ENCODE data around the gene IFFO2. TPM values are rescaled to one million over a fixed set of nuclear protein-coding genes. Genes with fewer than 3 reads are reported as not detected.

Gene IFFO2
- total and polyA plus RNA-seq, 10 of the 15 experiments (the other 5 are each of a cell fraction or from before 2014, with no cell fraction given) = 1.2 to 18.4 (median 6.7) TPM

- peak; percentile 33; the same call in 1 of the 2 replicates for TF ChIP-seq HSF1 (IDR thresholded peaks at IDR 0.05; ENCODE audit: low read depth, low read length)
- peak; percentile 69; the same call in 1 of the 2 replicates for TF ChIP-seq MLLT1 (IDR thresholded peaks at IDR 0.05)
- no peak for TF ChIP-seq CBX3 (IDR thresholded peaks at IDR 0.05; ENCODE audit: borderline replicate concordance, low read depth)
- no peak for TF ChIP-seq ZSCAN29 (IDR thresholded peaks at IDR 0.05)
- no peak for TF ChIP-seq FOXM1 (IDR thresholded peaks at IDR 0.05; ENCODE audit: low read depth, low read length)
- peak; percentile 42; the same call in 1 of the 2 replicates for TF ChIP-seq CREB1 (IDR thresholded peaks at IDR 0.05; ENCODE audit: low read depth)
- peak; percentile 35; the same call in 1 of the 2 replicates for TF ChIP-seq YY1 (IDR thresholded peaks at IDR 0.05; ENCODE audit: low read depth, low read length)
- 0 out of 2 replicates have a peak, but pooled peaks have one; percentile 14 for TF ChIP-seq GATAD2B (conservative IDR thresholded peaks at IDR 0.05; ENCODE audit: low read depth)
- 0 out of 2 replicates have a peak, but pooled peaks have one; percentile 35 for TF ChIP-seq CBFB (IDR thresholded peaks at IDR 0.05; ENCODE audit: low read depth)
- no peak for TF ChIP-seq PAX8 (IDR thresholded peaks at IDR 0.05)
- TF ChIP-seq ZBTB33 (IDR thresholded peaks at IDR 0.05) = no peak
- no peak for TF ChIP-seq KAT2A (conservative IDR thresholded peaks at IDR 0.05; ENCODE audit: control insufficient read depth, low read depth, low read length)
- peak; percentile 90 for TF ChIP-seq PKNOX1 (IDR thresholded peaks at IDR 0.05)
- TF ChIP-seq ZBTB40 (IDR thresholded peaks at IDR 0.05; ENCODE audit: borderline replicate concordance) = peak; percentile 29; the same call in 1 of the 2 replicates
- peak; percentile 35 for TF ChIP-seq RUNX3 (IDR thresholded peaks at IDR 0.05; ENCODE audit: low read length)
- no peak for TF ChIP-seq SMC3 (IDR thresholded peaks at IDR 0.05; ENCODE audit: borderline replicate concordance, low read length)
- no peak for TF ChIP-seq MEF2B (IDR thresholded peaks at IDR 0.05; ENCODE audit: partially characterized antibody, poor library complexity, severe bottlenecking)
- no peak for TF ChIP-seq KDM1A (IDR thresholded peaks at IDR 0.05; ENCODE audit: borderline replicate concordance)
- peak; percentile 42; the same call in 1 of the 2 replicates for TF ChIP-seq HDGF (IDR thresholded peaks at IDR 0.05)
- no peak for TF ChIP-seq WRNIP1 (IDR thresholded peaks at IDR 0.05; ENCODE audit: borderline replicate concordance, low read depth, low read length)
Measured at GRCh38 chr1:18902523-18903290, 53.8 kb downstream of the IFFO2 start, which contains the start of gene ALDH4A1 (continued).

Measured in GM12878 (cell line).